Urothelium cell line (cell line): ENCODE results near the gene MCRIP2.
"Not testable (repeated sequence)": the region's sequence is repeated elsewhere in the genome, so short reads cannot be mapped to it uniquely, and the experiment has no call there.

Experiments
- DNase-seq: peaks from one replicate; pipeline ENCODE4 v3.0.0; 2011; ENCODE audit warnings: low spot score, mixed read lengths
- FAIRE-seq: peaks from 2 replicates; lab custom pipeline; 2011; peaks lifted over from hg19 to GRCh38; lab: Jason Lieb, UNC

MCRIP2 gene

DNA sequence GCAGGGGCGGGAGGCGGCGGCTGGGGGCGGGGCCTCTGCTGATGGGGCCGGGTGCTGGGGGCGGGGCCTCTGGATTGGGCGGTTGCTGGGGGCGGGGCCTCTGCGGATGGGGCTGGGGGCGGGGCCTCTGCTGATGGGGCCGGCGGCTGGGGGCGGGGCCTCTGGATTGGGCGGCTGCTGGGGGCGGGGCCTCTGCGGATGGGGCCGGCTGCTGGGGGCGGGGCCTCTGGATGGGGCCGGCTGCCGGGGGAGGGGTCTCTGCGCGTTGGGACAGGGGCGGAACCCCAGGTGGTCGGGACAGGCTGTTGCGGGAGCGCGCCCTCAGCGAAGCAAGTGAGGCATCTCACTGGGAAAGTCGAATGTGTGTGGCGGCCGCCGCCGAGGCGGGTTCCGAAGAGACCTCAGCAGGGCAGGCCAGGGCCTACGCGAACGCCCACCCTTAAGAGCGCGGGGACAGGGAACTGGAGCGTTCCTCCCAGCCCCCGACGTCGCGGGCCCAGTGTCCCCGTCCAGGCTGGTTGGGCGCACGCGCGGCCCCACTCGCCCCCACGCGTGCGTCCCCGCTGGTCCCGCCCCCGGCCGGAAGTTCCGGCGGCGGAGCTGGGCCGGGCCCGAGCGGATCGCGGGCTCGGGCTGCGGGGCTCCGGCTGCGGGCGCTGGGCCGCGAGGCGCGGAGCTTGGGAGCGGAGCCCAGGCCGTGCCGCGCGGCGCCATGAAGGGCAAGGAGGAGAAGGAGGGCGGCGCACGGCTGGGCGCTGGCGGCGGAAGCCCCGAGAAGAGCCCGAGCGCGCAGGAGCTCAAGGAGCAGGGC lies 38.4 kb downstream of the MCRIP2 start, which contains the start of gene STUB1:
TSS of gene STUB1 (plus strand) at position 597 of the 811 bp plus-strand sequence. CDS start at position 713, 116 bp downstream.
- FAIRE-seq (peak; percentile 46), DNase-seq (peak; percentile 85)

DNA sequence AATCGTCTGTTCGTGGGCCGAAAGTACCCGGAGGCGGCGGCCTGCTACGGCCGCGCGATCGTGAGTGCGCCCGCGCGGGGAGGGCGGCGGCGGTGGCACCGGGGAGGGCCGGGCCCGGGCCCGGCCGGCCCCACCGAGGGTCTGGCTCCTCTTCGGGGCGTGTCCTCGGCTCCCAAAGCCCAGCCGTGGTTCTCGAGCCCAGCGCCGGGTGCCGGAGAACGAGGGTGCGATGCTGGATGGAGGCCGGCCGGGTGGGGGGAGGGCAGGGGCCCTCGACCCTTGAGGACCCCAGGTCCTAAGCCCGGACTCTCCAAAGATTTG lies 39.0 kb downstream of the MCRIP2 start:
- DNase-seq (no peak), FAIRE-seq (no peak)

DNA sequence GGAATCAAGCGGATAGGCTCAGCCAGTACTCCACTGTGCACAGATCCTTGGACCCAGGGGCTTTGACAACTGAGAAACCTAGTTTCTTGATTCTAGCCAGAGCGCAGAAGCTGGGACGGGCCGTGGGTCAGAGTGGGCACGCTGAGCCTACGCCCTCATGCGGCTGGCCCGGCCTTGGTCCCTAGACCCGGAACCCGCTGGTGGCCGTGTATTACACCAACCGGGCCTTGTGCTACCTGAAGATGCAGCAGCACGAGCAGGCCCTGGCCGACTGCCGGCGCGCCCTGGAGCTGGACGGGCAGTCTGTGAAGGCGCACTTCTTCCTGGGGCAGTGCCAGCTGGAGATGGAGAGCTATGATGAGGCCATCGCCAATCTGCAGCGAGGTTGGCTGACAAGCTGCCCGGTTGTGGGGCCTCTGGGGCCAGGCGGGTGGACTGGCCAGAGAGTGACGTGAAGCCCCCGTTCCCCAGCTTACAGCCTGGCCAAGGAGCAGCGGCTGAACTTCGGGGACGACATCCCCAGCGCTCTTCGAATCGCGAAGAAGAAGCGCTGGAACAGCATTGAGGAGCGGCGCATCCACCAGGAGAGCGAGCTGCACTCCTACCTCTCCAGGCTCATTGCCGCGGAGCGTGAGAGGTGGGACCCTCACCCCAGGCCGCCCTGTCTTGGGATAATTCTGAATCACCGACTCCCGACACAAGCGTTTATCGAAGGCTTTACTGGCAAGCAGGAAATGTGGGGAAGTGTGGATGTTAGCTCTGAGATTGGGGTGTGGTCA lies 39.5 kb downstream of the MCRIP2 start:
- DNase-seq (no peak), FAIRE-seq (no peak)

DNA sequence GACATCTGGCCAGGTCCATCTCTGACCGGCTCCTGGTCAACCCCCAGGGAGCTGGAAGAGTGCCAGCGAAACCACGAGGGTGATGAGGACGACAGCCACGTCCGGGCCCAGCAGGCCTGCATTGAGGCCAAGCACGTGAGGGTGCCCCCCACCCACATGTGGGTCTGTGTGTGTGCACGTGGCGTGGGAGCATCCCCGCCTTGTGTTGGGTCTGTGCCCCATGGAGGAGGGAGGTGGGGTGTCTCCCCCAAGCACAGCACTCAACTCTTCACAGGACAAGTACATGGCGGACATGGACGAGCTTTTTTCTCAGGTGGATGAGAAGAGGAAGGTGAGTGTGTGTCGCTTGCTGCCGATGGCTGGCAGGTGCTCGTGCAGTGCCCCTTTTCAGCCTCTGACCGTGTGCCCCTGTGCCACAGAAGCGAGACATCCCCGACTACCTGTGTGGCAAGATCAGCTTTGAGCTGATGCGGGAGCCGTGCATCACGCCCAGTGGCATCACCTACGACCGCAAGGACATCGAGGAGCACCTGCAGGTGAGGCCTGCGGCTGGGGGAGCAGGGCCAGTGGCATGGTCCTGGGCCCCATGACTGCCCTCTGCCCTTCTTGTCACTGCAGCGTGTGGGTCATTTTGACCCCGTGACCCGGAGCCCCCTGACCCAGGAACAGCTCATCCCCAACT lies 40.3 kb downstream of the MCRIP2 start:
- FAIRE-seq (peak; percentile 9), DNase-seq (no peak)

DNA sequence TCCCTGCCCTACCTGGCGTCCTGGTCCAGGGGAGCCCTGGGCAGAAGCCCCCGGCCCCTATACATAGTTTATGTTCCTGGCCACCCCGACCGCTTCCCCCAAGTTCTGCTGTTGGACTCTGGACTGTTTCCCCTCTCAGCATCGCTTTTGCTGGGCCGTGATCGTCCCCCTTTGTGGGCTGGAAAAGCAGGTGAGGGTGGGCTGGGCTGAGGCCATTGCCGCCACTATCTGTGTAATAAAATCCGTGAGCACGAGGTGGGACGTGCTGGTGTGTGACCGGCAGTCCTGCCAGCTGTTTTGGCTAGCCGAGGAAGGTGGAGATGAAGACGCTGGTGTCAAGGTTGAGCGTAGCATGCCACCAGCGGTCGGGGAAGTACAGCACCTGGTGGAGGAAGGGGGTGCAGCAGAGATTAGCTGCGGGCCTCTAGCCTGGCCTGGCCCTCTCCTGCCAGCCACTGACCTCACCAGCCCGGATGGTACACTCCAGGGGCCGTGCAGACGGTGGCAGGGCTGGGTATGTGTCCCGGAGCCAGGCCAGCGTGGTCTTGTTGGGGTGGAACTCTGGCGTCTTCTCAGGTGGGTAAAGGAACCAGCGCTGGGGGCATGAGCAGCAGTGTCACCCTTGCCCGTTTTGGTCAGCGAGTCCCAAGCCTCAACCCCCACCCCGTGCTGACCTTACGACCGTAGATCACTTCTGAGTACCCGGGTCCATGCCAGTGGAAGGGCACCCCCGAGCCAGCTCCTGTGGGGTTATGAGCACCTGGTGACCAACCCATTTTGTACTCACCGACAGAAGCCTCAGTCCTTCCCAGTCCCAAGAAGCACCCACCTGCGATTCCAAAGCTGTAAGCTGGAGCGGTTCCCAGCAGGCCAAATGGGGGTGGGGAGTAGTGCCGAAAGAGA lies 41.1 kb downstream of the MCRIP2 start:
- no peak for DNase-seq
- no peak for FAIRE-seq

DNA sequence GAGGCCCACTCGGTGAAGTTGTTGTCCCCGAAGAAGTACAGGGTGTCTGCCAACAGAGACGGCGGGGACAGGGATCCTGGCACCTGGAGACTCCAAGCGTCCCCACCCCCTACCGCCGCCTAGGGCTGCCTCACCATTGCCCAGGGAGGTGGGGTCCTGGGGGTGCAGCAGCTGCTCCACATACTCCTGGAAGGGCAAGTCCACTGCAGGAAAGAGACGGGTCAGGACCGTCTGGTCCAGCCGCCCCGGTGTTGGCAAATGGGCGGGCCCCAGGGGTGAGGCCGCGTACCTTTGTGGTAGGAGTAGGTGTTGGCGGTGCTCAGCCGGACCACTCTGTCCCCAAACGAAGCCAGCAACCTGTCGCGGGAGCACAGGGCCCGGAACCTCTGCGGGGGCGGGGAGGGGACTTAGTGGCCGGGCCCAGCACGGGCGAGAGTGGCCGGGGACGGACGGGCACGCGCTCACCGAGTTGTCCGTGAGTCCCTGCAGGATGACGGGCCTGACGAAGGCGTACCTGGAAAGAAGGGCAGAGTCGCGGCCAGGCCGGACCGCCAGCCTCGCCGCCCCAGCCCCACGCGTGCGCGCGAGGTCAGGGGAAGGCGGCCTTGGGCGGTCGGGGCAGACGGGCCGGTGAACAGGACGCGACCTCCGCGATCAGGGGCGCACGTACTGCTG lies 41.9 kb downstream of the MCRIP2 start:
- DNase-seq (no peak), FAIRE-seq (peak; percentile 81)

DNA sequence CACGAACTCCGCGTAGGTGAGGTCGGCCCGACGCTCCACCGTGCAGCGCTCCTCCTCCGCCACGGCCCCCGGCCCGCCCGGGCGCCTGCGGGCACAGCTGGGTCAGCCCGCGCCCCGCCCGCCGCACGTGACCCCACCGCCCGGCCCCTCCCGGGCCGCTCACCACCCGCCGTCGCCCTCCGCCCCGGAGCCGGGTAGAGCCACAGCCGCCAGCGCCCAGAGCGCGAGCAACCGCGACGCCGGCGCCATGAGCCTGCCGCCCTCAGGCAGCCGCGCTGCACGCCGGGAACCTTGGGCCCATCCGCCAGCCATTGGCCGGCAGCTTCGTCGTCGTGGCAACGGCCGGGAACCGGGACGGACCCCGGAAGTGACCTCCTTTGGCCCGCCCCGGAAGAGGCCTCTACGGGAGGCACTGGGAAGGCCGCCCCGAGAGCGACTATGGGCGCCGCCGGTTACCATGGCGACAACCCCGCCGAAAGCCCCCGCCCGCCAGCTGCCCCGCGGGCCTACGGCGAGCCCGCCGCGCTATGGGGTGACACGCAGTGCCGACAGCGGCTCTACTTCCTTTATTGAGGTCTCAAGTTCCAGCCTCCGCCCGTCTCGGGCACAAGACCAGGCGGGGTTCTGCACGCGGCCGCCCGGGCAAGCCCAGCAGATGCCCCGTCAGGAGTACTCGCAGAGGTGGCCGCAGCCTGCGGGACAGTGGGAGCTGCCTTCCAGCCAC lies 42.6 kb downstream of the MCRIP2 start, which contains the start of gene JMJD8:
TSS of gene JMJD8 (minus strand) at position 264 of the 724 bp plus-strand sequence. CDS start at position 249, 15 bp downstream.
- FAIRE-seq (peak; percentile 35), DNase-seq (peak; percentile 94)

DNA sequence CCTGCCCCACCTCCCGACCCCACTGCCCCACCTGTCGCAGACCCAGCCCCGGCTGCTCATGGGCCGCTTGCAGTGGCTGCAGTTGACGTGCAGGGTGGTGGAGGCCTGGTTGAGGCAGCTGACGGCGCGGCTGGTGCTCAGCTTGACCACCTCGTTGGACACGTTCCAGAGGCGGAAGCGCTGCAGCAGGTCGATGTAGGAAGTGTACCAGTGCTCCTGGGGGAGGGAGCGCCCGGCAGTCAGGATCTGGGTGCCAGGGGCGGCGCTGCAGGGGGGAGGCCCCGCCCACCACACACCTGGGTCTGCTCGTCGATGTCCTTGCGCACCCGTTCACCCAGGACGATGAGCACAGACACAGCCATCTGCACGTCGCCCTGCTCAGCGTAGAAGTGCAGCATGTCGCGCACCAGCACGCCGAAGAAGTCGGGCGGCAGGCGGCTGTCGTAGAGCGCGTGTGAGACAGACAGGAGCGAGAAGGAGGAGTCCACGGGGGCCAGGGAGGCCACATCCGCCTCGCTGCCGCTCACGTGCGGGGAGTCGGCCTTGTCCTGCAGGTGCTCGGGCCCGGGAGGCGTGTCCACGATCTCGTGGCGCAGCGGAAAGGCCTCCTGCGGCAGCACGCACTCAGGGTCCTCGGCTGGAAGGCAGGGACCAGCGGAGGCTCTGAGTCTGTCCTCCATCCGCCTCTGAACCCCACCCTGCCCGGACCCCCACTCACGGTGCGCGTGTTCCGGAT lies 43.5 kb downstream of the MCRIP2 start:
- no peak for DNase-seq
- FAIRE-seq = no peak

DNA sequence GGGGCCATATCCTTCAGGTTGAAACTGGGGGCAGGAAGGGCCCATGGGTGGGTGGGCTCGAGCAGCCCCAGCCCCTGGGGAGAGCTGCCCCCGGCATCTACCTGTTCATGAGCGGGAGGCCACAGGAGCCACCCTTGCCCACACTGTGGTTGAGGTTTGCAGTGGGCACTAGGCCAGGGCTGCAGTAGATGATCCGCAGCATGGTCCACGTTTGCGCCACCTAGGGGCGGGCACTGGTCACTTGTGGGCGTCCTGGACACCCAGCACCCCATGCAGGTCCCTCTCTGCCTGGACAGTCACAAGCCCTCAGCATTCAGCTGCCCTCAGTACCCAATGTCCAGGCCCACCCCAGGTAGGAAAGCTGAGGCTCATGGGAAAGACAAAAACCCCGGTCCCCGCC lies 44.3 kb downstream of the MCRIP2 start:
- DNase-seq (no peak), FAIRE-seq (peak; percentile 27)

DNA sequence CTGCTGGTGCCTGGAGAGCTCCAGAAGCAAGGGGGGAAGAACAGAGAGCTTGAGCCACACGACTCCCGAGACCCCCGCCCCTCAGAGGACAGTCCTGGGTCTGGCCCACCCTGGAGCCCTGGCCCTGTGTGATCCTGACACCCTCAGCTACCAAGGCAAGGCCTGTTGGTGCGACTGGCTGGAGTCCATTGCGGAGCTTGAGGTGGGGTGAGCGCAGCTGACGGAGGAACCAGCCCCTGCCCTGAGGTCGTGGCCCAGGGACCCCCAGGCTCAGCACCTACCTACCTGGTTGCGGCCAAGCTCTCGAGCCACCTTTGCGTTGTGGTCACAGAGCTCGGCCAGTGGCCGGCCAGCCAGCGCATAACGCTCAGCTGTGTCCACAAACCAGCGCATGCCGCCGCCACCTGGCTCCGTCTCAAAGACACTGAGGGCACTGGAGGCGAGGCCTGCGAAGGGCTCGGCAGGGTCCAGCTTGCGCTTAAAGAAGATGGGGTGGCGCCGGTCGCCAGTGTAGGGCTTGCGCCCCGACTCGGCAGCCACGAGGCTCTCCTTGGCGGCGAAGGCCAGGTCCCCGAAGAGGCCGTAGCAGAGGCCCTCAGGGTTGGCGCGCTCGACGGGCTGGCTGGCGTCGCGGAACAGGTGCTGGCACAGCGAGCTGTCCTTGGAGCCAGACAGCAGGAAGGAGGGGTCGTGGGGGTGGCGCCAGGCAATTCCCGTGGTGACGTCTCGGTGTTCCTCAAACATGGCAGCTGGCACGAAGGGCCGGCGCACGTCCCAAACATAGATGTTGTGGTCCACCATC lies 45.0 kb downstream of the MCRIP2 start:
- FAIRE-seq (no peak), DNase-seq (no peak)

DNA sequence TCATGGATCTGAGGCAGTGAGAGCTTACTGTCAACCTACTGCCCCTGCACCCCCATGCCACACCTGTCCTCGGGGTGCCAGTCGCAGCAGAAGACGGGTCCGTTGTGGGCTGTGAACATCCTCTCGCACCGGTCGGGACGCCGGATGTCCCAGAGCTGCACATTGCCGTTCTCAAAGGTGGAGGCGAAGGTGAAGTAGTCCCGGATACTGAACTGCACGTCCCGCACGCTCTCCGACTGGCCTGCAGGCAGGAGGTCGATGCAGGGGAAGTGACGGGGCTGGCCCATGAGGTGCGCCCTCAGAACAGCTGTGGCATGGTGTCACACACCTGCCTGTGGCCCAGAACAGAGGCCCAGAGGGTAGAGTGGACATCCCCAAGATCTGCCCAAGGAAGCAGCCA lies 45.9 kb downstream of the MCRIP2 start:
- FAIRE-seq (no peak), DNase-seq (no peak)

DNA sequence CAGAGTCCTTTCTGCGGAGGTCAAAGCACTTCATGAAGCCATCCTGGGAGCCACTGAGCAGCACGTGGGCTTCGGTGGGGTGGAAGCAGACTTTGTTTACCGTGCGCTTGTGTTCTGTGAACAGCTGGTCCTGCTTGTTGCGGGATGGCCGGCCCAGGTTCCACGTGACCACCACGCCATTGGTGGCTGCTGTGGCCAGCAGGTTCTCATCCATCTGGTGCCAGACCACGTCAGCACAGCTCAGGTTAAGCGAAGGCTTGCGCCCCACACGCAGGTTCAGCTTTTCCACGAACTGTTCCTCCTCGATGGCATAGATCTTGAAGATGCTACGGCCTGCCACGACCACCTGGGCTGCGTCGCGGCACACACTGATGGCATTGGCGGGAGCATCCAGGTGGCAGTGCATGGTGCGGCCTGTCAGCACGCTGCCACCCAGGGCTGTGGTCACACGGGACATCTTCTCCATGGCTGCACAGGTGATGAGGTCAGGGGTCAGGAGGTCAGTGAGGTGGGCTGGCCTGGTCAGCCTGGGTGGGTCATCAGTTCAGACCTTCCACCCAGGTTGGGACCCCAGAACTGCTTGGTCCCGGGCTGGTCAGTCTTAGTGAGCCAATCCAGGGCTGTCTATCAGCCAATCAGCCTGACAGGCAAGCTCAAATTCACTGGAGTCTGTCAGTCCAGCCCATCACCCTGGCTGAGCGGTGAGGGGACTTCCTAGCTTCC lies 47.7 kb downstream of the MCRIP2 start:
- peak; percentile 68 for FAIRE-seq
- DNase-seq = no peak

DNA sequence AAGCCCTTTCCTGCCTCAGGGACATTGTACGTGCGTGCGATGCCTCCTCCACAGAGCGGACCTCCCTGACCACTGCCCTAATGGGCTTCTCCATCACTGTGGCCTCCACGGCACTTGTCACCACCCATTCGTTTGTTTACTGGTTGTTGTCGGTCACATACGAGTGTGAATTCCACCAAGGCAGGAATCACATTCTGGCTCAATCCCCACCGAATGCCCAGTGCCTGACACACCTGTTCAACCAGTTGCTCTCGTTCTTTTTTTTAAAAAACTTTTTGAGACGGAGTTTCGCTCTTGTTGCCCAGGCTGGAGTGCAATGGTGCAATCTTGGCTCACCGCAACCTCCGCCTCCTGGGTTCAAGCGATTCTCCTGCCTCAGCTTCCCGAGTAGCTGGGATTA lies 49.6 kb downstream of the MCRIP2 start:
- DNase-seq, FAIRE-seq: not testable (repeated sequence)

DNA sequence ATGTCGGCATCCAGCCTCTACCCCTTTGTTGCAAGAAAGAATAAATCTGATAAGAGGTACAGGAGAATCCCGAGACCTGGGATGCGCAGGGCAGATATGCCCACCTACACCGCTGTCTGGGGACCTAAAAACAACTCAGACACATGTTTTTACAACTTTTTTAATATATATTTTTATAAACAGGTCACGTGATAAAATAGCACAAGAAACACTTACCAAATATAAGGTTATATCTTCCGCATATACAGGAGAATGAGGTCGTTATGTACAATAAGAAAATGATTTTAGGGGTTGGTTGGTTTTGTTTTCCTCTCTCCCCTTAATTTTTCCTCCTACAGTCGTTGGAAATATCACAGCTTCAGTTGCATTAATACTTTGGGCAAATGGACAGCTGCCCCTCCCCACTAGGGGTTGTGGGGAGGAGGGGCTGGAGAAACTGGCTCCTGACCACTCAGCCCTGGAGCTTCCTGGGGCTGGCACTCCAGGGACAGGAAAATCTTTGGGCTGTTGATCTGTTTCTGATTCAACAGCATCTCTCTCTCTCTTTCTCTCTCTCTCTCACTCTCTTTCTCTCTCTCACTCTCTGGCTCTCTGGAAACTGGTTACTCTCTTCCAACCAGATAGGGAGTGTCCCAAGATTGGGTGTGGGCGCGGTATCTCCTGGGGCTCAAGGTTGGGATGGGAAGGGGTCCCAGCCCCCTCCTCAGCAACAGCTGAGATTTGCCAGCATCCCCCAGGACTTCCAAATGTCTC lies 50.9 kb downstream of the MCRIP2 start:
- DNase-seq = no peak
- no peak for FAIRE-seq

DNA sequence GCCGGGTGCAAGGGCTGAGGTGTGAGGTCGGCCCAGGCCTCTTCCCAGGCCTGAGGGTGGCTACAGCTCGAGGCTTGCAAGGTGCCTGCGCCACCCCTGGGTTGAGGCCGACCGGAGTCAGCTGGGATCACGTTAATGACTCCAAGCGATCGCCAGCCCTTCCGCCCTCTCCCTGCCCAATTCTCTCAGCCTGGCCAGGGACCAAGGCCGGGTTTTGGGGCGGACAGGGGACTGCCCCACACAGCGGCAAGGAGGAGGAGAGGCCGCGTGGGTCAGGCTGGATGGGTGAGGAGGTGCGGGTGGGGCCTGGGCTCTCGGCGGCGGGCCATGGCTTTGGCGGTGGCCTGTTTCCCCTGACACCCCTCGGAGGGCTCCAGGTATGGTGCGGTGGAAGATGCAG lies 51.7 kb downstream of the MCRIP2 start:
- DNase-seq = no peak
- FAIRE-seq = no peak

DNA sequence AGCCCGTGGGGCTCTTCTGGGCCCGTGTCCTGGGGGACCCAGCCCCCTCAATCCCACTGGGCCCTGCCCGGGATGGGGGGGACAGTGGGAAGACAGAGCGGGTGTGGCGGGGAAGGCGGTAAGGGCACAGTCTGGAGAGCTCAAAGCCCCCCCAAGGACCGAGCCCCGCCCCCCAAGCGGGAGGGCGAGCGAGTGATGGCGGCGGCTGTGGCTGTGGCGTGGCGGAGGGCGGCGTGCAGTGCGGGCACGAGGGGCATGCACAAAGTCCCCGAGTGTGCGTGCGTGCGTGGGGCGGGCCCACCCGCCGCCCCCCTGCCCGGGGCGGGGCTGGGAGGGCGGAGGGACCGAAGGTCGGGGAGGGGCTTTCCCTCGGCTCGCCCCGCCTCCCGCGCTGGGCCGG lies 52.1 kb downstream of the MCRIP2 start:
- no peak for FAIRE-seq

More for the DNA sequence above, 52.1 kb downstream of the MCRIP2 start:
- no peak for DNase-seq
